HG02840 (cell line): ENCODE measurements around the gene UQCC2.

ENCODE experiments used
- ATAC-seq: cut with Tn5 transposase; IDR thresholded peaks from one replicate; pipeline ENCODE4 v1.9.1; 2021; ENCODE audit warnings: mild to moderate bottlenecking, moderate library complexity, moderate number of reproducible peaks; ENCODE audit not compliant: unreplicated experiment, low FRiP score

The UQCC2 gene

DNA sequence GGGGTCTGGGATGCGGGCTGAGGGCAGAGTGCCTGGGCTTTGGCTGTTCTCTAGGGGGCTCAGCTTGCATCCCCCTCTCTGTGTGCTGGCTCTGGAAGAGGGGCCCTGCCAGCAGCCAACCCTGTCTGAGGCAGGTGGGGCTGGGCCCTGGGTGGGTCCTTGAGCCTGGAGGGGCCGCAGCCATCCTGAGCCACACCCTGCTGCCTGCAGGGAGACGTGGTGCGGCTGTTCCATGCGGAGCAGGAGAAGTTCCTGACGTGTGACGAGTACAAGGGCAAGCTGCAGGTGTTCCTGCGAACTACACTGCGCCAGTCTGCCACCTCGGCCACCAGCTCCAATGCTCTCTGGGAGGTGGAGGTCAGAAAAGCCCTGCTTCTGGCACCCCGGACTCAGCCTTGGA, 49.2 kb downstream of the UQCC2 start:
- ATAC-seq: no peak

DNA sequence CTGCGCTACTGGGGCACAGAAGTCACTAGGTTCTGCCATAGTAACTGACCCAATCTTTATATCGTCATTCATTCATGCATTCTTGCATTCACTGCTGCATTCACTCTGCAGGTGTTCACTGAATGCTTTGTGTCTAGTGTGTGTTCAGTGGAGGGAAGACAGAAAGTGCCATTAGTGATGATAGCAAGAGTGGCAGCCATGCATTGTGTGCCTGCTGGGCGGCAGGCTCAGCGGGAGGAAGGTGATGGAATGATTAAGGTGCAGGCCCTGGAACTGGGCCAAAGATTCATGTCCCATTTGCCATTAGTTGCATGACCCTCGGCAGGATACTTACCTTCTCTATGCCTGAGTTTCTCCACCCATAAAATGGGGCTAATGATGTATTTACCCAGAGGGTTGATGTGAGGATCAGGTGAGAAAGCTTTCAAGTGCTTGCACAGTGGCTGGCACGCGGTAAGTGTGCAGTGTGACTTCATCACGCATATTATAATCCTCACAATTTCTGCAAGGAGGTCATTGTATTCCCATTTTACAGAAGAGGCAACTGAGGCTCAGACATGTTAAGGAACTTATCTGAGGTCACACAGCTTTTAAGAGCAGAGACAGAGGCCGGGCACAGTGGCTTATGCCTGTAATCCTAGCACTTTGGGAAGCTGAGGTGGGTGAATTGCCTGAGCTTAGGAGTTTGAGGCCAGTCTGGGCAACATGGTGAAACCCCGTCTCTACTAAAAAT, 50.2 kb downstream of the UQCC2 start:
- no peak for ATAC-seq

DNA sequence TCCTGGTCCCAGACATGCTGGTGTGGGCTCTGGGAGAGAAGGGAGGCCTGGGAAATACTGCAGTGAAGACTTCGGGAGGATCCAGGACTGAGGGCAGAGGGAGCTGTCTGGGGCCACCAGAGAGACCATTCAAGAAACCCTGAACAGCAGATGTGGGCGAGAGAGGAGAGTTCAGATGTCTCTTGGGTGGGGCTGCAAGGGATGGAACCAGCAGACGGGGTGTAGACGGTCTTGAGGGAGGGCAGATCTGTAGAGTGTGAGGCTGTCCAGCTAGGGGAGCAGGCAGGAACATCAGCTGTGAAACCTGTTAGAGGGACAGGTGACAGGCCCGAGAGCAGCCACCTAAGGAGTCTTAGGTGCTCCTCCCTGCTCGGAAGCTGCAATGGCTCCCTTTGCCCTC, 51.5 kb downstream of the UQCC2 start:
- ATAC-seq: no peak

DNA sequence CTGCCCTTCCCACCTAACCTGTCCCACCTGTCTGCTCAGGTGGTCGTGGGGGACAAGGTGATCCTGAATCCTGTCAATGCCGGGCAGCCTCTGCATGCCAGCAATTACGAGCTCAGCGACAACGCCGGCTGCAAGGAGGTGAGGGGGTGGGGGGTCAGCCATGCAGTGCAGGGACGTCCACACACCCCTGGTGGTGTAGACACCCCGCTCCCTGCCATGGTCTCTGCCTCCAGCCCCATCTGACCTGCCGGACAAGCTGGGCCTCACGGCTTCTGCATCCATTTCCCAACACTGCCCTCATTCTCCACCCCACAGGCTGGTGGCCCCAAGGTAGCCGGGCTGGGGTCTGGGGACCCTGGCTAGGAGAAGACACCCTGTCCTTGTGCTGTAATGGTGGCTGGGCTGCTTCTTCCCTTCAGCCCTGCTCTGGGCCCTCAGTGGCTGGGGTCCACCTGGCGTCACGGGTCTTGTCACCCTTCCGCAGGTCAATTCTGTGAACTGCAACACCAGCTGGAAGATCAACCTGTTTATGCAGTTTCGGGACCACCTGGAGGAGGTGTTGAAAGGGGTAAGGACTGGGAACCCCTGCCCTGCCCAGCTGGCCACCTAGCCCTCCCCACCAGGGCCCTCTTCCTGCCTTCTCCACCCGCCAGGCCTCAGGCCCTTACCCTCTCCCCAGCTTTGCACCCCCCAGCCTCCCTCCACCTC, 52.4 kb downstream of the UQCC2 start:
- ATAC-seq: no peak

DNA sequence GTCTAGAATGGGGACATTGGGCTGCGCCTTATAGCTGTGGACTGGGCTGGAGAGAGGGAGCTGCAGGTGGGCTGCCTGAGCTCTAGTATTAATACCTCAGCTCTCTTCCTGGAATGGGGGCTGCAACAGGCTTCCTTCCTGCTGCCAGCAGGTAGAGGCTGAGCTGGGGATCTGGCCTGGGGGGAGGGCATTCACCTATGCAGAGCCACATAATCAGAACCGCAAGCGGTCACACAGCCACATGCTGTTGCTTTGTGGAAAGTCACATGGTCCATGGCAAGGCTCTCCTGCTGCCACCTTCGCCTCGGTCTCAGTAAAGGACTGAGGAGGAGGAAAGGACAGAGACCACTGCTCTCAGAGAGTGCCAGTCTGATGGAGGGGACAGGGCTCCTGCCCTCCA, 54.7 kb downstream of the UQCC2 start:
- ATAC-seq: no peak

DNA sequence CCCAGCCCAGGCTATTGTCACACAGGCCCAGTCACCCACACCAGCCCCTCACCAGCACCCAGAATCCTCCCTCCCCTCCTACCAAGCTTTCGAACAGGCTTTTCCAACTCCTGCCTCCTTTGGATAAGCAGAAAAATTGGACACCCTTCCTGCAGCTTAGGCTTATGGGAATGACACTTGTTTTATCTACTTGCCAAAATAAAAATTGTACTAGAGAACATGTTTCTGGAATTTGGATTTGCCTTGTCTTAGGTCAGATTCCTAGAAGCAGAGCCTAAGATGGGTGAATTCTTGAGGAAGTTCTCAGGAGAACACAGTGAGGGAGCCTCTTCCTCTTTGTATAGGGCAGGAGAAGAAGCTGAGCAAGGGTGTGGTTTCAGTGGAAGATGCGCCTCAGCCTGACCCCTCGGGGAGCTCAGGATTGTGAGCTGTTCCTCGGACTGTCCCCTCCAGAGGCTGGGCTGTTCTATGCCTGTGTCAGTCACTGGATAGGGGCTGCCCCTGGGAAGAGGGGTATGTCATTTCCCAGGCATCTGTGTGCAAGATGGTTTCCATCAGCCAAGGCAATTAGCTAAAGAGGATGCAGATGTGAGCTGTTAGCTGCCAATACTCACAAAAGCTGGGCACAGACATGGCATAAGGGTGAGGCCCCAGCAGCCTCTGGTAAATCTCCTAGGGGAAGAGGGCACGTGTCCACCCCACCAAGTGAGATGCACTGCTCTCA, 56.5 kb downstream of the UQCC2 start:
- no peak for ATAC-seq

DNA sequence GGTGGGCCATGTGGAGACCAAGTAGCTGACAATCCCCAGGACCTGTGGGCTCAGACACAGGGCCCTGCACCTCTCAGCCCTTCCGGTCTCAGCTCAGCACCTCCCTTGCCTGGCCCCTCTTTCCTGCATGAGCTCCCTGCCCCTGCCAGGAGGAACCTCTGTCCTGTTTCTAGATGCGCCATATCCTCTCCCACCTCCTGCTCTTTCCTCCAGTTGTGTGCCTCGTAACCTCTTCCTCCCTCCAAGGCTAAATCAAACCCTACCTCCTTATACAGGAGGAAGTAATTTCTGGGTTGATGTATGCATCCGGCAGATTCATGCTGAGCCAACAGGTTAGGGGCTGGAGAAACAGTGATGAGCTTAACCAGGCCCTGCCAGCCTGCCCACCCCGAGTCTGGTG, 59.5 kb downstream of the UQCC2 start:
- ATAC-seq: no peak

DNA sequence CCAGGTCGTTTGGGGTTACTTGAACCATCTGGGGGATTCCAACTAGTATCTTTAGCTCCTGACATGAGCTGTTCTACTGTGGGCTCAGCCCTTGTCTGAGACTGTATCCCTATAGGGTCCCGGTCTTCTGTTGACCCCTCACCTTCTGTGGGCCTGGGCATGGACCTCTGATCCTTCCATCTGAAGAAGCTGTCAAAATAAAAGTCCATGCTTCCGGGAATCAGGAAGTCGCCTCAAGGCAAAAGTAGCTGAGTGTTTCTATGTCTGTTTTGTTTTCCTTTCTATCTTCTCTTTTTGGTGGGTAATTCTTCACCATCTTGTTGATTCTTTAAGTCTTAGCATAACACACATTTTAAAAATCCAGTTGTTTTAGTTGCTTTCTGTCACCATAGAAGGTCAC, 60.1 kb downstream of the UQCC2 start:
- no peak for ATAC-seq
